Activated T-cell treated with anti-CD3 and anti-CD28 coated beads, Interleukin-2, amount 50 U/mL, for 72 hours (primary cell): ENCODE results near the gene FBN2. TPM values are rescaled to one million over a fixed set of nuclear protein-coding genes. Genes with fewer than 3 reads are reported as not detected.
"Not testable (repeated sequence)": the region's sequence is repeated elsewhere in the genome, so short reads cannot be mapped to it uniquely, and the experiment has no call there.

Source experiments
- ATAC-seq, 2 donors: fragments of 150-1000 bp; cut with Tn5 transposase; replicated peaks in 1 of 2; 2 replicates each; pipeline ENCODE4 v1.10.0; 2021; ENCODE audit warnings: moderate library complexity in 2 of 2, mild to moderate bottlenecking in 1 of 2
- DNase-seq, 2 donors: peaks; one replicate each; pipeline ENCODE4 v3.0.0; 2021 to 2022; ENCODE audit warnings: mixed read lengths in 1 of 2
- H3K27ac Mint-ChIP-seq: one replicate; pipeline ENCODE4 v1.8.0; 2022; ENCODE audit warnings: mild to moderate bottlenecking, moderate library complexity, mixed read lengths
- H3K27me3 Mint-ChIP-seq: one replicate; pipeline ENCODE4 v1.8.0; 2022; ENCODE audit warnings: low read depth, mixed read lengths
- H3K36me3 Mint-ChIP-seq, 2 donors: one replicate each; pipeline ENCODE4 v1.8.0; 2022; ENCODE audit warnings: mixed read lengths in 2 of 2, mild to moderate bottlenecking in 1 of 2; ENCODE audit not compliant: insufficient read depth in 2 of 2
- H3K4me1 Mint-ChIP-seq: one replicate; pipeline ENCODE4 v1.8.0; 2022; ENCODE audit warnings: low read depth, mixed read lengths
- H3K4me3 Mint-ChIP-seq, 2 donors: one replicate each; pipeline ENCODE4 v1.8.0; 2022; ENCODE audit warnings: mild to moderate bottlenecking in 2 of 2, mixed read lengths in 2 of 2, moderate library complexity in 2 of 2
- H3K9me3 Mint-ChIP-seq, 2 donors: one replicate each; pipeline ENCODE4 v1.8.0; 2022; ENCODE audit warnings: mixed read lengths in 2 of 2
- total RNA-seq, 2 donors: library from RNA; stranded (reverse); gene quantifications; one replicate each; pipeline ENCODE4 v1.2.3, GENCODE V29; 2022

FBN2 gene
- total RNA-seq, 2 donors from 2014 or later: 0.05 TPM; not detected in 1

DNA sequence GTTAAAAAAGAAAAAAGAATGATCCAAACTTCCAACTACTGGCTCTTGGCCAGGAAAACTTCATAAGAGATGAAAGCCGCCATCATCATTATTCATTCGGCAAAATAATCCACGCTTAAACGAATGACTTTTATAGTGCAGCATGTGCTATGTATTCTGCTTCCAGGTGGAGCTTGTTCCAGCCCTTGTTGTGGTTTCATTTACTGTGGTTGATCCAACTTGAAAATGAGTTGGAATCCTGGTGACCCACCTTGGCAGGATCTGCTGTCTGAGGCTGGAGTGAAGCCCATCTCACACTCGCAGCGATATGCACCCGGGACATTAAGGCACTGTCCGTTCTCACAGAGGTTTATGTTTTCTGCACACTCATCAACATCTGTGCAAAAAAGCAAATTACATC, 209.6 kb downstream of the FBN2 start:
- peaks cover 5 to 6% of the 10 kb centered on the region in 2 donors for H3K9me3 Mint-ChIP-seq
- DNase-seq: no peak
- H3K4me1 Mint-ChIP-seq: no peaks in the 10 kb centered on the region
- H3K36me3 Mint-ChIP-seq: no peaks in the 10 kb centered on the region
- no peak overlapping the region for H3K4me3 Mint-ChIP-seq
- no peak overlapping the region for H3K27ac Mint-ChIP-seq
- no peaks in the 10 kb centered on the region for H3K27me3 Mint-ChIP-seq
- ATAC-seq: no peak

DNA sequence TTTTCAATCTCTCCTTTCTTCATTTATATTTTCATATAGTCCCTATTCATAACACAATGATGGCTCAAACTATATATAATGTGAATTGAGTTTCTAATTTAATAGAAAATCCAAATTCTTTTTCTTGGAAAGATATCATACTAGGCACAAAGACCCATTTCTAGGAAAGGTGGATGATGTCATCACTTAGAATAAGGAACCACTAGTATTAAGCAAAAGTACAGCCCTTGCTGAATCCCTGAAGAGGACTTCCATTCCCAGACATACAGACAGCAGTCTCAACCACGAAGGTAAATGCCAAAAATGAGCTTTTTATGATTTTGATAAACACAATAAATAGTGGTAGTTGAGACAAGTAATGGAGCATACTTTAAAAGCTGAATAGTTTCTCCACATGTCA, 210.0 kb downstream of the FBN2 start:
- ATAC-seq (no peak), DNase-seq (no peak)
- peaks cover 5 to 6% of the 10 kb centered on the region in 2 donors for H3K9me3 Mint-ChIP-seq
- H3K36me3 Mint-ChIP-seq: no peaks in the 10 kb centered on the region
- H3K4me3 Mint-ChIP-seq: no peak overlapping the region
- H3K27me3 Mint-ChIP-seq: no peaks in the 10 kb centered on the region
- H3K27ac Mint-ChIP-seq: no peak overlapping the region
- H3K4me1 Mint-ChIP-seq: no peaks in the 10 kb centered on the region

DNA sequence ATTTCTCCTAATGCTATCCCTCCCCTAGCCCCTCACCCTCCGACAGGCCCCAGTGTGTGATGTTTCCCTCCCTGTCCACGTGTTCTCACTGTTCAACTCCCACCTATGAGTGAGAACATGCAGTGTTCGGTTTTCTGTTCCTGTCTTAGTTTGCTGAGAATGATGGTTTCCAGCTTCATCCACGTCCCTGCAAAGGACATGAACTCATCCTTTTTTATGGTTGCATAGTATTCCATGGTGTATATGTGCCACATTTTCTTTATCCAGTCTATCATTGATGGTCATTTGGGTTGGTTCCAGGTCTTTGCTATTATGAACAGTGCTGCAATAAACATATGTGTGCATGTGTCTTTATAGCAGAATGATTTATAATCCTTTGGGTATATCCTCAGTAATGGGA, 216.6 kb downstream of the FBN2 start:
- H3K4me3 Mint-ChIP-seq, H3K9me3 Mint-ChIP-seq, H3K4me1 Mint-ChIP-seq, H3K36me3 Mint-ChIP-seq, ATAC-seq, H3K27ac Mint-ChIP-seq, H3K27me3 Mint-ChIP-seq, DNase-seq: not testable (repeated sequence)

DNA sequence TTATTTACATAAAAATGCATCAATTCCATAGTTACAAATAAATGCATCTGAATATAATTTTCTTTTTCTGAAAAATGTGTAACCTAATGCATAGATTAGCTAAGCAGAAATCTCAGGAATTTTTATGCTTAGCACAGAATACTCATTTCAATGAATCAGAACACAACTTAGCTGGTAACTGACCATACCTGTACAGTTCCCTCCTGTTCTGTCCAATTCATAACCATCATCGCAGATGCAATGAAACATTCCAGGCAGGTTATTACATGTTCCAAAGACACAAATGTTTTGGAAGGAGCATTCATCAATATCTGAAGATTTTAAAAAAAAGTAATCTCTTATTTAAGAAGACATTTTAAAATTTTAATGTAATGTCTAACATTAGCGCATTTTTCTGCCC, 219.4 kb downstream of the FBN2 start:
- no peak overlapping the region for H3K27ac Mint-ChIP-seq

DNA sequence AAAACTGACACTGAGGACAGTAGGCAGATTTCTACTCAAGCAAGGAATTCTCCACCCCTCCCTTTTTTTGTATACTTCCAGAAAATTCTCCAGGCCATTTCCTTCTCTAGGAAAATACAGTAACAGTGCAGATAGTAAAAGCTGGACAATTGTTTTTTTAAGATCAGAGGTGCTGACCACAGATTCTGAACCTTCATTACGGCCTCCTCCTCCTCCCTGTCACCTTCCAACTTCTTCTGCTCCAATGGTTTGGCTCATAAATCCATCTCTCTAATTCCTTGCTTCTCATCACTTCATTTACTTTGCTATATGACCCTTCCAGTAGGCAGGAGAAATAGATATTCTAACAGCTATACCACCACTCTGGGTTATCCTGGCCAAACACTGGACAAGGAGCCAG, 220.6 kb downstream of the FBN2 start:
- ATAC-seq (no peak), DNase-seq (no peak)
- Mint-ChIP-seq H3K9me3 (peaks cover 0 to 2% of the 10 kb centered on the region in 2 donors), H3K4me3 (no peak overlapping the region), H3K4me1 (no peaks in the 10 kb centered on the region), H3K27ac (no peak overlapping the region), H3K27me3 (no peaks in the 10 kb centered on the region), H3K36me3 (no peaks in the 10 kb centered on the region)

More for the DNA sequence above, 219.4 kb downstream of the FBN2 start:
- no peaks in the 10 kb centered on the region for H3K27me3 Mint-ChIP-seq
- H3K9me3 Mint-ChIP-seq: peaks cover 0 to 2% of the 10 kb centered on the region in 2 donors
- H3K36me3 Mint-ChIP-seq: no peaks in the 10 kb centered on the region
- no peak for ATAC-seq
- H3K4me1 Mint-ChIP-seq: no peaks in the 10 kb centered on the region
- no peak for DNase-seq
- H3K4me3 Mint-ChIP-seq: no peak overlapping the region

DNA sequence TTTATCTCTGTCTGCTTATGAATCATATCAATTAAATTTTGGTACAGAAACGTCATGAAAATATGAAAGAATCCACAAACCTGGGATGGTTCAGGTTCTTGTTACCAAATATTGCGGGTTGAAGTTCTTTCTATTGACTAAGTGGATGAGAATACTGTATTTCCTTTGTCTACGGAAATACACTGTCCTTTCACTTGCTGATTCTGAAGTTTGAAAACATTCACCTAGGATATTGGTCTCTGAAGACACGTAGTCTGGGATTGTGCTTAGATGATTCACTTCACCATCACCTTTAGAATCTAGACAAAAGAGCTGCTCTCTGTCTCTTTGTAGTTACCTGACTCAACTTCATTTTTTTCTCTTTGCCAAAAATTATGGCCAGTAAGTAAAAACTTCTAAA, 222.4 kb downstream of the FBN2 start:
- H3K4me1 Mint-ChIP-seq: no peaks in the 10 kb centered on the region
- no peaks in the 10 kb centered on the region for H3K36me3 Mint-ChIP-seq
- H3K4me3 Mint-ChIP-seq: no peak overlapping the region
- ATAC-seq (no peak), DNase-seq (no peak)
- no peaks in the 10 kb centered on the region for H3K27me3 Mint-ChIP-seq
- H3K27ac Mint-ChIP-seq: no peak overlapping the region
- H3K9me3 Mint-ChIP-seq: peaks cover 0 to 2% of the 10 kb centered on the region in 2 donors

DNA sequence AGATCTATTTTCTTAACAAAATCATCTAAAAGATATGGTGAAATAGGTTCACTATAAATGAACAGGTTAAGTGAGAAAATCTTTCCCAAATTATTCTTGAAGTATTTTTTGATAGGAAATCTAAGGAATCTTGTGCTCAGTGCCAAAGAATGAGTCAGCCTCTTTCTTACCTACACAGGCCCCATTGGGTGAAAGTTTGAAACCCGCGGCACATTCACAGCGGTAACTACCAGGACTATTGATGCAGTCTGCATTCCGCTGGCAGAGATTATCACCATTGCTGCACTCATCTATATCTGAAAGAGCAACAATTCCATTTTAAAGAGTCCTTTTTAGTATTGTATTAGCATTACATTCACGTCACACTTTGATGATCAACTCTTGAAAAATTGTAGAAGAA, 232.7 kb downstream of the FBN2 start:
- Mint-ChIP-seq H3K9me3 (no peaks in the 10 kb centered on the region), H3K4me1 (no peaks in the 10 kb centered on the region), H3K27me3 (no peaks in the 10 kb centered on the region), H3K4me3 (no peak overlapping the region), H3K36me3 (no peaks in the 10 kb centered on the region), H3K27ac (no peak overlapping the region)
- ATAC-seq (no peak), DNase-seq (no peak)

DNA sequence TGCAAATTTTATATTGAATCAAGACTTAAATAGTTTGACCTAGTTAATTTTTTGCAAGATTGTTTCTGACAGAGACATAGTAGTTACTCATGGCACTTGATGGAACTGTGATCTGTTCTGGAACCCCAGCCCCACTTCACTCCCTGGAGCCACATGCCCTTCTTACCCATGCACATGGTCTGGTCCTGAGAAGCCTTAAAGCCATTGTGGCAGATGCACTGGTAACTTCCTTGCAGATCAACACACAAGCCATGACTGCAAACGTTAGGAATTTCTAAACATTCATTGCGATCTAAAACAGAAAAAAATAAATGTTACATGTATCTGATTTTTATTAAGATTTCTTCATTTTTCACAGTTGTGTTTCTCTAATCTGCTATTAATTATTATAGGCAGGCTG, 233.3 kb downstream of the FBN2 start:
- Mint-ChIP-seq H3K9me3 (no peaks in the 10 kb centered on the region), H3K27ac (no peak overlapping the region), H3K4me3 (no peak overlapping the region), H3K36me3 (no peaks in the 10 kb centered on the region), H3K4me1 (no peaks in the 10 kb centered on the region), H3K27me3 (no peaks in the 10 kb centered on the region)
- no peak for ATAC-seq
- no peak for DNase-seq

DNA sequence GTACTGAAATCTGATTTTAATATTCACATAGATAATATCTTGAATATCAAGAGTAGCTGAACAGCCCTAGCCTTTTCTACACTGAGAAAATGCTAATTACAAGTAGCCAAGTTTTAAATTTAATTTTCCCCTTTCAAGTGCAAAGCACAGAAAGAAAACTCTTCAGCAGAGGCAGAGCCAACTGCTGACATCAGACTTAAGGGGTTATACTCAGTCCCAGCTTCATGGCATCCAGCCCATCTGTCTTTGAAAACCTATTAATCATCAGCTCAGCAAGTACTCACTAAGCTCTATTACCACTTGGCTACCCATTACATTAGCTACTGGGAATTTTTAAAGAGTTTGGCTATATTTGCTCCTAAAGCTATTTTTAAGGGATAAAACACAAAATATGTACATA, 234.0 kb downstream of the FBN2 start:
- no peaks in the 10 kb centered on the region for H3K27me3 Mint-ChIP-seq
- ATAC-seq: no peak
- no peaks in the 10 kb centered on the region for H3K4me1 Mint-ChIP-seq
- no peak overlapping the region for H3K27ac Mint-ChIP-seq
- H3K4me3 Mint-ChIP-seq: no peak overlapping the region
- no peak for DNase-seq
- no peaks in the 10 kb centered on the region for H3K9me3 Mint-ChIP-seq
- no peaks in the 10 kb centered on the region for H3K36me3 Mint-ChIP-seq

DNA sequence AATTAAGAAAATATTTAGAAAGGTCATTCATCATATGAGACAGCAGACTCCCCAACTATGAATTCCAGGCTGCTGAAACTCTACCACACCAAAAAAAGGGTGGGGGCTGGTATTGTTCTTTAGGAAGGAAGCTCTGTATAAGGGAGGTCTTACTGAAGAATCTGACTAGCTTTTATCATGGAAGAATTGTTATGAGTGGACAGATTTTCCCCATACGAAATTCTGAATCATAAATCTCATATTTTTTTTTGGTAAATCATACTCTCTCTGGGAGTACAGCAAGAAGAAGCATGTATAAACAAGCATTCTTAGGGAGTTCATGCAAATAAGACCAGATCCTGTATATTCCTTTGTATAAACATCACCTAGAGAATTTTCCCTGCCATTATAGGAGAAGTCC, 234.5 kb downstream of the FBN2 start:
- no peaks in the 10 kb centered on the region for H3K27me3 Mint-ChIP-seq

DNA sequence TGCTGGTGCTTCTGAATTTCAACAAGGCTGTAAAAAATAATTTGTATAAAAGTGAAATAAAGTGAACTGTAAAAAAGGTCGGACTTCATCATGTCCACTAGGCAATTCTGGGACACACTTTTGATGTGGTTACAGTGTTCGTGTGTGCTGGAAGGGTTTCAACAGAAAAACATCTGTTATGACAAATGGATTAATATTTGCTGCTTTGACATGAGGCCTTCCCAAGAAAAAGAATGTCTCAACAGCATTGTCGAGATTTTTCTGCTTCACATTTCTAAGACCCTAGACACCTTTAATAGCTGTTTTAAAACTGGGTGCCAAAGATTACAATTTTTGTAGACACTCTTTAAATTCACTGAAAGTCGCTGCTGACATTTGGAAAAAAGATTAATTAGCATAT, 237.9 kb downstream of the FBN2 start:
- ATAC-seq (no peak), DNase-seq (no peak)
- H3K4me1 Mint-ChIP-seq: no peaks in the 10 kb centered on the region
- H3K27ac Mint-ChIP-seq: no peak overlapping the region
- H3K4me3 Mint-ChIP-seq: no peak overlapping the region
- H3K27me3 Mint-ChIP-seq: no peaks in the 10 kb centered on the region
- H3K36me3 Mint-ChIP-seq: no peaks in the 10 kb centered on the region
- H3K9me3 Mint-ChIP-seq: no peaks in the 10 kb centered on the region

More for the DNA sequence above, 234.5 kb downstream of the FBN2 start:
- Mint-ChIP-seq H3K9me3 (no peaks in the 10 kb centered on the region), H3K4me3 (no peak overlapping the region), H3K36me3 (no peaks in the 10 kb centered on the region), H3K27ac (no peak overlapping the region), H3K4me1 (no peaks in the 10 kb centered on the region)
- no peak for DNase-seq
- ATAC-seq: no peak

DNA sequence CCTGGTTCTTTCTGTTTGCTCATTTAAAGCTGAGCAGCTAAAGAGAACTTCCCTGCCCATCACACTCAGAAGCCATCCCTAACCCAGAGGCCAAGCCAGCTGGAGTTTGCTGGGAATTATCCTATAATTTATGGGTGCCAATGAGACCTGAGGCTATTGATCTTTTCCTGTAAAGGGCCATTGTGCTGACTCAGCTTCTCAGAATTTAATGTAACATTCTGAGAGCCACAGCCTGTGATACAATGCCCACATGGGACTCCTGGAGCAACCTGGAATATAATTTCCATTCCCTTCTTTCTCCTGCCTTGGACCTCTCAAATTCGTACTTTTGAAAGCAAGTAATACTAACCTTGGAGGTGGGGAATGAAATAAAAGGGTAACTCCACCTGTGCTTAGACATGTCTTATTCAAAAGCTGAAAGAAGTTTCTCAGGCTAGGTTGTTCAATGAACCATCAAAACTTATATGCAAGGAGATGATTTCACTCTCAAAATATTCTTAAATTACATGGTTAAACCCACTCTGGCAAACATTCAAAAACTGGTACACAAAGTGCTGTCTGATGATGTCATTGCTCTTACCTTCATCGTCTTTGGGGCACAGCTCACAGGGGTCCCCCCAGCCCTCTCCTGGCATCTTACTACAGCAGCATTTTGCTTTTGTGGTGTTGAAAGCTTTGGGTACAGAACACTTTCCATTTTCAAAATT, 247.7 kb downstream of the FBN2 start:
- Mint-ChIP-seq H3K27me3 (no peaks in the 10 kb centered on the region), H3K4me1 (no peaks in the 10 kb centered on the region), H3K4me3 (no peak overlapping the region), H3K9me3 (peaks cover 2 to 9% of the 10 kb centered on the region in 2 donors), H3K36me3 (no peaks in the 10 kb centered on the region), H3K27ac (no peak overlapping the region)
- ATAC-seq (no peak), DNase-seq (no peak)

DNA sequence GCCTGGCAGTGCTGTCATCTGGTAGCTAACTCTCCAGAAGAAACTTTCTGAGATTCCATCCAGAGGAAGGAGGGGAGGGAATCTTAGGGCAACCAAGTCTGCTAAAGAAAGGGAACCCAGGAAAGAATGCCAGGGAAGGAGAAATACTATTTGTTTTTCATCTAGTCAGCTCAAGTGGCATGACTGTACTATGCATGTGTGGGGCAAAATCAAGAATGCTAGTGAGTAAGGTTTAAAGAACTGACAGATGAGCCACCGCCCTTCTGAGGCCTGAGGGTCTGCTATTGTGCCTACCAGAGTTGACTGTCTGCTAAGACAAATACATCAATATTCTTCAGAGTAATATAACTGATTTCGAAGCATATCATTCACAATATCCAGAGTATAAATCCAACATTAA, 250.3 kb downstream of the FBN2 start:
- H3K4me1 Mint-ChIP-seq: no peaks in the 10 kb centered on the region
- ATAC-seq (no peak), DNase-seq (no peak)
- H3K9me3 Mint-ChIP-seq: peaks cover 2 to 4% of the 10 kb centered on the region in 2 donors
- no peak overlapping the region for H3K27ac Mint-ChIP-seq
- H3K36me3 Mint-ChIP-seq: no peaks in the 10 kb centered on the region
- no peaks in the 10 kb centered on the region for H3K27me3 Mint-ChIP-seq
- H3K4me3 Mint-ChIP-seq: no peak overlapping the region

DNA sequence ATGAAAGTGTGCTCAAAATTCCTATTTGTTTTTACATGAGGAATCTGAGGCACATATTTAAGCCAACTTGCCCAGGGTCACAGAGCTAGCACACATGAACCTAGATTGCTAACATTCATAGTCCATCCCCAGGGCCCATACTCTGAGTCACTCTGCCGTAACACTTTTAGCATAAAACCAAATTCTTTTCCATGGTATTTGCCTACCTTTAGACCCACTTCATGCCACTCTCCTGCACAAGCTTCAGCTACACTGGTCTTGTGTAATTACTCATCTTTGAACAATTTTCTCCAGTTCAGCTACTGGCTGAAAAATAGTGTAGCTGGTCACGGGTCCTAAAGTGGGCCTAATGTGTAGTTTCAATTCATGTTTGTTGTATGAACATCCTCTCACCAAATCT, 253.8 kb downstream of the FBN2 start:
- Mint-ChIP-seq H3K27ac (no peak overlapping the region), H3K27me3 (no peaks in the 10 kb centered on the region), H3K4me3 (no peak overlapping the region), H3K36me3 (no peaks in the 10 kb centered on the region), H3K4me1 (no peaks in the 10 kb centered on the region), H3K9me3 (no peaks in the 10 kb centered on the region)
- ATAC-seq (no peak), DNase-seq (no peak)
